Cardiac fibroblast (primary cell): ENCODE results near the gene LTA4H.

Experiments
- DNase-seq, 2 donors: peaks; one replicate each; pipeline versions ENCODE4 v3.0.0 to v3.0.0-alpha.2; 2010; ENCODE audit warnings: low read depth in 2 of 2
- H3K4me3 ChIP-seq, 2 donors: replicated peaks in 1 of 2; 1 replicate in 1 of 2; 2 replicates in 1 of 2; pipeline ENCODE4 v1.5.1; 2011; ENCODE audit warnings: low read depth in 2 of 2, low read length in 2 of 2, mild to moderate bottlenecking in 2 of 2, moderate library complexity in 1 of 2
- CTCF ChIP-seq: IDR thresholded peaks from one replicate; pipeline ENCODE4 v1.5.1; 2011; ENCODE audit warnings: low read depth, mild to moderate bottlenecking, low read length, inconsistent platforms

Gene LTA4H

GRCh38 chr12:96029826-96030225 is 5.6 kb downstream of the LTA4H start:
- no peak for TF ChIP-seq CTCF
- DNase-seq = no peak
- no peak overlapping the region for H3K4me3 ChIP-seq

GRCh38 chr12:96028538-96028937 is 6.8 kb downstream of the LTA4H start:
- H3K4me3 ChIP-seq = no peak overlapping the region
- no peak for TF ChIP-seq CTCF
- DNase-seq = no peak

- TF ChIP-seq CTCF = no peak
- DNase-seq = peak in 1 of 2 donors; percentile 52
- no peak overlapping the region for H3K4me3 ChIP-seq
Observed at GRCh38 chr12:96026331-96026730, 9.1 kb downstream of the LTA4H start.

GRCh38 chr12:96025518-96025917 is 9.9 kb downstream of the LTA4H start:
- no peak overlapping the region for H3K4me3 ChIP-seq
- DNase-seq = no peak
- TF ChIP-seq CTCF = no peak

- DNase-seq = no peak
- no peak for TF ChIP-seq CTCF
- H3K4me3 ChIP-seq = no peak overlapping the region
Observed at GRCh38 chr12:96020314-96021003, 14.9 kb downstream of the LTA4H start.

- H3K4me3 ChIP-seq = no peak overlapping the region
- peak; percentile 47 to 52 for DNase-seq
Observed at GRCh38 chr12:96015672-96016071, 19.7 kb downstream of the LTA4H start.

More at GRCh38 chr12:96015672-96016071, 19.7 kb downstream of the LTA4H start:
- peak; percentile 56 for TF ChIP-seq CTCF
